Stimulated activated CD8-positive, alpha-beta memory T cell treated with anti-CD3 and anti-CD28 coated beads, Interleukin-12 subunit alpha, Interleukin-12 subunit beta, amount 100 ng/mL, for 24 hours (primary cell): ENCODE results near the gene CCM2.
"Not testable (repeated sequence)": the region's sequence is repeated elsewhere in the genome, so short reads cannot be mapped to it uniquely, and the experiment has no call there.

Source experiments
- DNase-seq: peaks from one replicate; pipeline ENCODE4 v3.0.0-alpha.2; 2020; ENCODE audit errors: extremely low read depth

Gene CCM2

GRCh38 chr7:45033261-45033930 lies 33.4 kb downstream of the CCM2 start:
- no peak for DNase-seq

DNA sequence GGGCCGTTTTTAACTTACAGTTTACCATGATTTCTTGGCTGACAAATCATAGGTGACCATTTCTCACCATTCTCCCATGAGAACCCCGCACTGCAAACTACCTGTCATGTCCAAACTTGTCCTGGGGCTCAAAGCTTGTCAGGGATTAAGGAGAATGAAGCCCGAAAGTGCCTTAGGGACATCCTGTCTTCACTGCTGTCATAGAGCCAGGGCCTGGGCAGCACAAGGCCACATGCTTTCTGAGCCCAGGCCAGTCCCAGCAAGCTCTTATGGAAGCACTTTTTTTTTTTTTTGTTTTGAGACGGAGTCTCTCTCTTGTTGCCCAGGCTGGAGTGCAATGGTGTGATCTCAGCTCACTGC lies 33.9 kb downstream of the CCM2 start:
- DNase-seq, result no peak

DNA sequence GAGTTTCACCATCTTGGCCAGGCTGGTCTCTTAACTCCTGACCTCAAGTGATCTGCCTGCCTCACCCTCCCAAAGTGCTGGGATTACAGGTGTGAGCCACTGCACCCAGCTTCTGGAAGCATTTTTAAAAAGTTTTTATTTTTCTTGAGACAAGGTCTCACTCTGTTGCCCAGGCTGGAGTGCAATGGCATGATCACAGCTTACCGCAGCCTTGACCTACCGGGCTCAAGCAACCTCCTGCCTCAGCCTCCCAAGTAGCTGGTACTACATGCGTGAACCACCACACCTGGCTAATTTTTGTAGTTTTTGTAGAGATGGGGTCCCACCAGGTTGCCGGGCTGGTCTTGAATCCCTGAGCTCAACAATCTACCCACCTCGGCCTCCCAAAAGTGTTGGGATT lies 34.7 kb downstream of the CCM2 start:
- DNase-seq, result not testable (repeated sequence)

GRCh38 chr7:45035371-45035770 lies 35.4 kb downstream of the CCM2 start:
- no peak for DNase-seq

- DNase-seq, result no peak
Measured at GRCh38 chr7:45035893-45036292, 35.9 kb downstream of the CCM2 start.

DNA sequence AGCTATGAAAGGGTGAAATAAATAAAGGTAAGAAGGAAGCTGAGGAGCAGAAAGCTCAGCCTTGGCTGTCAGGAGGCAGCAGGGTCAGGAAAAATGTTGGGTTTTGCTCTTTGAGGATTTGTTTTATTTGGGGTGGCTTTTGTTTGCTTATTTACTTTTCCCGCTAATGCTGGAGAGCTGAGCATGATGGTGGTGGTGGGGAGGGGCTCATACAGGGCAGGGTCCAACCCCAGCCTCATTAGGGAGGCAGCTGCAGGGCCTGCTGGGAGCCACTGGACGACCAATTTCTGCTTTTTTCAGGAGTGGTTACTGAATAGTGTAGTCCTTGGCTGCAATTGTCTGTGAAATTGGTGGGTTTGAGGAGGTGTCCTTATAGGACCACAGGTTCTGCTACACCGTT lies 36.3 kb downstream of the CCM2 start:
- no peak for DNase-seq

DNA sequence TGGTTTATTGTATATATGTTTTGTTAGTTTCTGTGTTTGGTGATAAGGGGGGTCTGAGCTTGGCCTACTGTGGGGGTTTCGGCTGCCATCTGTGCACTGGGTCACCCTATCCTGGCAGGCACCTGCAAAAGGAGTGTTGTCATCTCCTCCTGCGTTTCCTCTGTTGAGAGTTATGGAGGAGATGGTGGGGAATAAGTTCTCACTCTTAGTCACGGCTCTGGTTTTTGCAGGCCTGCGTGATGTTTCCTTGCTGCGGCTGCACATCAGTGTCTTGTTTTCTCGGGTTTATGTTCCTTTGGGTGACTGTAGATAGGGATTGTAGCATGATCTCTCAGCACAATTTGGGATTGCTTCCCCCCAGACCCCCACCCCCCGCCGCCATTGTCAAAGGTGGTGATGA lies 36.8 kb downstream of the CCM2 start:
- no peak for DNase-seq

DNA sequence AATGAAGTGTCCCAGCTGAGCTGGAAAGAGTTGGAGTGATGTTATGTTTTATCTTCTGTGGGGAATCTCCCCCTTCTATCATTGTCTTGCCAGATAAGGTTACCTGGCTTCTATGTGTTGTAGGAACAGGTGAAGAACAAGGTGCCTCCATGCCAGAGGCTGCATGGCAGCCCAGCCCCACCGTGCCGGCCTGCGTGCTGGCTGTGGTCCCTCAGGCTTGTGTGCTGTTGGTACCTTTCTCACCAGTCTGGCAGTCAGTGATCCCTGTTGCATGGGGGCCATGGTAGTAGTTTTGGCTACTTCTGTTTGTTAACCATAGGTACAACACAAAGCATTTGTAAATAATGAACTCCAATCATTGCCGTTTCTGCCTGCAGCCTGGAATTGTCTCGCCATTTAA lies 37.9 kb downstream of the CCM2 start:
- no peak for DNase-seq

- DNase-seq, result no peak
Measured at GRCh38 chr7:45039106-45039505, 39.1 kb downstream of the CCM2 start.

DNA sequence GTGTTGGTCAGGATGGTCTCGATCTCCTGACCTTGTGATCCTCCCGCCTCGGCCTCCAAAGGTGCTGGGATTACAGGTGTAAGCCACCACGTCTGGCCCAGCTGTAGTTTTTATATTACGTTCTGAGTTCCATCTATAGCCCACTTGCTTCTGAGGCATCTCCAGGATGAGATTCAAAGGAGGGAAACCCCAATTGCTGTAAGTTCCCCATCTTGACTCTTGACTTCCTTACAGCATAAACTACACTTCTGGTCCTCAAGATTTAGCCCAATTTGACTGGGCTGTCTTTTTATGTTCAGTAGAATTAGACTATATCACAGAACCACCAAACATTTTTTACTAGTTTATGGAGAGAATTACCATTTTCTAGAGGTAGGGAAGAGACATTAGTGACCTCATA lies 44.3 kb downstream of the CCM2 start:
- DNase-seq, result no peak

DNA sequence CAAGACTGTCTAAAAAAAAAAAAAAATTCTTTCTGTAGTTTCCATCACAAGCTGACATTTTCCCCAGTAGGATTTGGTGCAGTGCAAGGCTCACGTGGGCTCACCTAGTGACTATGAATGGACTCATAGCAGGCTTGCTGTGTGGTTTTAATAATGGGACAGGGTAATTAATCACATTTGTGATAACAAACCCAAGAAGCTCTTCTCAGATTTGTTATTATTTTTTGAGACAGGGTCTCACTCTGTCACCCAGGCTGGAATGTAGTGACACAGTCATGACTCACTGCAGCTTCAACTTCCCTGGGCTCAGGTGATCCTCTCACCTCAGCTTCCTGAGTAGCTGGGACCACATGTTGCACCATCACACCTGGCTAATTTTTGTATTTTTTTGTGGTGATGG lies 48.7 kb downstream of the CCM2 start:
- DNase-seq, result no peak

DNA sequence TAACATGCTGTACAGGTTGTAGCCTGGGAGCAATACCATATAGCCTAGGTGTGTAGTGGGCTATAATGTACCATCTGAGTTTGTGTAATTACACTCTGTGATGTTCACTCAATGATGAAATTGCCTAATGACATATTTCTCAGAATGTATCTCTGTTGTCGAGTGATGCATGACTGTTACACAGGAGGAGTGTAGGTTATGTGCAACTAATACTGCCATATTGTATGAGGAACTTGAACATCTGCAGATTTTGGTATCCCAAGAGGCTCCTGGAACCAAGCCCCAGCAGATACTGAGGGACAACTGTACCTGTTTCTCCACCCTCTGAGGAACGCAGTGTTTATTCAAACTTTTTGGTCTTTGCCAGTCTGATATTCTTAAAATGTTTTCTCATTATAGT lies 50.2 kb downstream of the CCM2 start:
- DNase-seq, result no peak

- DNase-seq, result no peak
Measured at GRCh38 chr7:45052011-45052410, 52.0 kb downstream of the CCM2 start.

DNA sequence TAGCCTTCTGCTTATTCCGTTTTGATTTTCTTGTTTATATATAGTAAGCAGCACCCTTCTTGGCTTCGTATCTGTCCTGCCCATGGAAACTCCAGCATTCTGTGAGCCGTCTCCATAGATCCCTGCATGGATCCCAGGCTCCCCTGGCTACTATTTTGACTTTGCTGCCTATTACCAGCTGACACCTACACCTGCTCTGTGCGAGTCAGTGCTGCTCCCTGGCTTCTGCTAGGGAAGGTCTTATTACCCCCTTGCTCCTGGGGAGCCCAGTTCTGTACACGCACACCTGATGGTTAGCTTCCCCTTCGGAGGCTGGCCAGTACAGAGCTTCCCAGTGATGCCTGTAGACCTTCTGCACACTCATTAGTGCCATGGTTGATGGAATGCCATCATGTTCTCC lies 53.4 kb downstream of the CCM2 start:
- no peak for DNase-seq

- no peak for DNase-seq
Measured at GRCh38 chr7:45053941-45054340, 53.9 kb downstream of the CCM2 start.

DNA sequence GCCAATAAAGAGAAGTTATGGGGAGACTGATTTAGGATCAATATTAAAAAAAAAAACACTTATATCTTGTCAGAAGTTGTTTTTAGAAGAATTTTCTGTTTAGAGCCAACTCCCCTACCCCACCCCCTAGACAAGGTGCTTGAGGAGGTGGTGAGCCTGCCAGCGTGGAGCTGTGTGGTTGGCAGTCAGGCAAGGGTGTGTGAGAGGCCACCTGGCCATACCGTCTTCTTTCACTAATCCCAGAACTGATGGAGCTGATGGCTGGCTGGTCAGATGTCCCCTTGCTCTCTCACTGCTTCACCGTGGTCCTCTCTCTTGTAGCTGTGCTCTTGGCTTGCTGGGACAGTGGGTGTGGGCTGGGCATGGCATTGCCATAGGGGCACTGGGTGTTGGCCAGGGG lies 54.4 kb downstream of the CCM2 start:
- DNase-seq, result no peak

DNA sequence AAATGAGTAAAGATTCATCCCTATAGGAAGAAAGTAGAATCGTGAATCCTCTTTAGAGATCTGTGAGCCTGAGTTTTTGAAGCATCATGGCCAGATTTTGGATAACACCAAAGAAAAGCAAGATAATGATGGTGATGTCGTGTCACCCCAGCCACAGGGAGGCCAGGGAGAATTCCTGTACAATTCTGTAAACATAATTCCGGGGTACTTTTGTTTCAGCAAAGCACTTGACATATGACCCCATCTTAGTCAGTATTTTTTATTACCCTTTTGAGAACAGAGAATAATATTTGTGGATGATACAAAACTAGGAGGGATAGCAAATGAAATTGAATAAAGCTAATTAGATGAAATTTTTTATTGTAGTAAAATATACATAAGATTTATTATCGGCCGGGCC lies 55.0 kb downstream of the CCM2 start:
- DNase-seq, result no peak

DNA sequence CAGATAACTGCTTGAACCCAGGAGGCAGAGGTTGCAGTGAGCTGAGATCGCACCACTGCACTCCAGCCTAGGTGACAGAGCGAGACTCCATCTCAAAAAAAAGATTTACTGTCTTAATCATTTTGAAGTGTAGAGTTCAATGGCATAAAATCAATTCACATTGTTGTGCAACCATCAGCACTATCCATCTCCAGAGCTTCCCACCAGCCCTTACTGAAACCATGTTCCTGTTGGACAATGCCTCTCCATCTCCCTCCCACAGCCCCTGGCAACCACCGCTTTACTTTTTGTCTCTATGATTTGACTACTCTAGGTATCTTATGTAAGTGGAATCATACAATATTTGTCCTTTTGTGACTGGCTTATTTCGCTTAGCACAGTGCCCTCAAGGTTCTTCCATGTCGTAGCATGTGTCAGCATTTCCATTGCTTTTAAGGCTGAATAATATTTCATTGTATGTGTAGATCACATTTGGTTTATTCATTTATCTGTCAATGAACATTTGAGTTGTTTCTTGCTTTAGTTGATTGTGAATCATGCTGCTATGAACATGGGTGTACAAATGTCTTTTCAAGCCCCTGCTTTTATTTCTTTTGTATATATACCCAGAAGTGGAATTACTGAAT lies 55.7 kb downstream of the CCM2 start:
- no peak for DNase-seq

DNA sequence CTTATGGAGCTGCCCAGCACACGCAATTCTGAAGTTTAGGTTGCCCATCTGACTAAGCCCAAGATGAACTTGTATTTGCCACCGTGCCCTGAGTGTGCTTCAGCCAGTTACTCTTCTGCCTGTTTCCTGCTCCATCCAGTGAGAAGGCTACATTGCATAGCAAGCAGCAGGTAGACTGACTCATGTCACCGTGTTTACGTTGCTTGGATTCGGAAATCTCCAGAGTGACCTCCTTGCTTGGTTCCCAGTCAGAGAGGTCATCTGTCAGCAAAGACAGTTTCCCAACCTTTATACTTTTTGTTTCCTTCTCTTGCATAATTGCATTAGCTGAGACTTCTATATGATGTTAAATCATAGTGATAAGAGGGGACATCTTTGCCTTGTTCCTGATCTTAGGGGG lies 57.9 kb downstream of the CCM2 start:
- DNase-seq, result no peak

GRCh38 chr7:45060295-45060694 lies 60.3 kb downstream of the CCM2 start:
- DNase-seq, result no peak

DNA sequence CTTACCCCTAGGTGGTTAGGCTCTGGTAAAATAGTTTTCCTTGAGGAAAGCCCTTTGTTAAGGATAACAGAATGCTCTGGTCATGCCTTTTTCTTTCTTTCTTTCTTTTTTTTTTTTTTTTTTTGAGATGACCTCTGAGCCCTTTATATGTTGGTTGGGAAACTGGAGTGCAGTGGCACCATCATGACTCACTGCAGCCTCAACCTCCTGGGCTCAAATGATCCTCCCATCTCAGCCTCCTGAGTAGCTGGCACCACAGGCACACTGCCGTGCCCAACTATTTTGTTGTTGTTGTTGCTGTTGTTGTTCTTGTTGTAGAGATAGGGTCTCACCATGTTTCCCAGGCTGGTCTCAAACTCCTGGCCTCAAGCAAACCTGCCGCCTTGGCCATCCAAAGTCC lies 61.4 kb downstream of the CCM2 start:
- no peak for DNase-seq

DNA sequence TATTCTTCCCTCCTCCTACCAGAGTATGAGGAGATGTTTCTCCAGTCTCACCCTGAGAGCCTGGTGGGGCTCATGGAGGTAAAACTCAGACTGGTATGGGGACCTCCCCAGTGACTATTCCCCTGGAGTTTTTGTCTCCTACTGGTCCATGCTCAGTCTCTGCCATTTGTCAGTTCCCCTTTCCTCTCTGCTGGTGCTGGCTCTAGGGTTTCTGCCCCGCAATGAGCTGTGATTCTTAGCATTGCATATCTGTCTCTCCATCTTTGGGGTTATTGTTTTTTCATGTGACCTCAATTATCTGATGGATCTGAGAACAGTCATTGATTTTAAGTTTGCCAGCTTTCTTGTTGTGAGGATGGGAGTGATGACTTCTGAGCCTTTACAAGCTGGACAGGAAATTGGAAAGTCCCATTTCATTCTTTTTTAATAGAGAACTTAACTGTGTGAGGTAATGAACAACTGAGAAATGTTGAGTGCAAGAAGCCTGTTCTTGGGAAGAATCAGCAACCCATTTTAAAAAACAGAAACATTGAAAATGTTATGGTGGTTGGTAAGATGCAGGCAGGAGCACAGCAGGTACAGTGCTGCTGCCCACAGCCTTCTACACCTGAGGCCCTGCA lies 61.9 kb downstream of the CCM2 start:
- no peak for DNase-seq

DNA sequence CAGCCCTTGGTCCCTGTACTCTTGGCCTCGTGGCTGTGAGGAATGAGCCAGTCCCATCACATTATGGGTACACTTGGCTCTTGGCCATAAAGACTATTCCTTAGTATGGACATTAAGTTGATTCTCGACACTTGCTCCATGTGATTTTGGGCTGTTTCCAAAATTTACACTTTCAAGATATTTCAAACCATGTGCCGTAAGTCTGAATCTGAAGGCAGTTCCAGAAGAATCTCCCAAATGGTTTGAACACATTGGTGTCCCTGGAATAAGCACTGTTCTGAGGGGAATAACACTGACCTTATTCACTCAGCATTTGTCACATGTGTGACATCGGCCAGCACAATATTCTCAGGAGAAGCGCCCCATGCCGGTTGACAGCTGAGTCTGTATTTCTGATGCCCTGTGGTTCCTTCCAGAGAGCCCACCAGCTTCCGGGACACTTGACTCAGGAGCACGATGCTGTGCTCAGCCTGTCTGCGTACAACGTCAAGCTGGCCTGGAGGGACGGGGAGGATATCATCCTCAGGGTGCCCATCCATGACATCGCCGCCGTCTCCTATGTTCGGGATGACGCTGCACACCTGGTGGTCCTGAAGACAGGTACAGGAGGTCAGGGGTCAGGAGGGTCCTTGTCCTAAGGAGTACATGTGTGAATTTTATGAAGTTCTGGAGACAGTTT lies 64.2 kb downstream of the CCM2 start:
- no peak for DNase-seq
